ENCODE measurements around the gene SLC6A17.

- TF ChIP-seq CTCF (IDR thresholded peaks at IDR 0.05) (no peak), POLR2A (IDR thresholded peaks at IDR 0.05) (no peak)
Observed at GRCh38 chr1:110135666-110136065, 14.6 kb upstream of the SLC6A17 start.

Data from right lobe of liver (tissue), 4 donors.